HG03354 (cell line): ENCODE results near the gene SCGB1C2.

Source experiments
- ATAC-seq: cut with Tn5 transposase; IDR thresholded peaks from one replicate; pipeline ENCODE4 v1.9.1; 2021; ENCODE audit warnings: mild to moderate bottlenecking; ENCODE audit not compliant: unreplicated experiment, poor library complexity, severe bottlenecking

Gene SCGB1C2

GRCh38 chr17:147796-148740 lies 10.7 kb downstream of the SCGB1C2 start:
- ATAC-seq = no peak

DNA sequence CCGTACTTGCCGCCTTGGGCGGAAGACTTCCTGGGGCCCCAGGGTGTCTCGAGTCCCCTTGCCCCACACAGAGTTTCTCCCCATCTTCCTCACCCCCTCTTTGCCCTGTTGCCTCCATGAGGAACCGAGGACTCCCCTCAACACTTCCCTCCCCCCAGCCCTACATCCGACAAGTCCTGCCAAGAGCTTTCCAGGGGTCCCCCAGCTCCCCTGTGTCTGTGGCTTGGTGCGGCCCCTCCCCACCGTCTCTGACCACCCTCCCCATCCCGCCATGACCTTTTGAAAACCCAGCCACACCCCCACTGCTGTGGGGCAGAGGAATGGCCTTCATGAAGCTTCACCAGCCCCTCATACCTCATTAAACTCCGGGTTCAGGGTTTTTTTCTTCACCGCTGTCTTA lies 11.4 kb downstream of the SCGB1C2 start:
- no peak for ATAC-seq

- no peak for ATAC-seq
Observed at GRCh38 chr17:149231-149630, 11.9 kb downstream of the SCGB1C2 start.

GRCh38 chr17:149897-150584 lies 12.7 kb downstream of the SCGB1C2 start:
- ATAC-seq = no peak

GRCh38 chr17:151004-151403 lies 13.6 kb downstream of the SCGB1C2 start:
- no peak for ATAC-seq

GRCh38 chr17:151886-152859 lies 14.8 kb downstream of the SCGB1C2 start:
- no peak for ATAC-seq

DNA sequence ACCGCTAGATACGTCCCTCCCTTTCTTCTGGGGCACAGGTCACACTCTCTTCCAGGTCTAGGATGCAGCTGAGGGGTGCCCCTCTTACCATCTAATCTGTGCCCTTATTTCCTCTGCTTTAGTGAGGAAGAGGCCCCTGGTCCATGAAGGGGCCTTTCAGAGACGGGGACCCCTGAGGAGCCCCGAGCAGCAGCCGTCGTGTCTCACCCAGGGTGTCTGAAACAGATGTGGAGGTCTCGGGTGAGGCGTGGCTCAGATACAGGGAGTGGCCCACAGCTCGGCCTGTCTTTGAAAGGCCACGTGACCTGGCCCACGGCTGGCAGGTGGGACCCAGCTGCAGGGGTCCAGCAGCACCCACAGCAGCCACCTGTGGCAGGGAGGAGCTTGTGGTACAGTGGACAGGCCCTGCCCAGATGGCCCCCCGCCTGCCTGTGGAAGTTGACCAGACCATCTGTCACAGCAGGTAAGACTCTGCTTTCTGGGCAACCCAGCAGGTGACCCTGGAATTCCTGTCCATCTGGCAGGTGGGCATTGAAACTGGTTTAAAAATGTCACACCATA lies 15.6 kb downstream of the SCGB1C2 start:
- ATAC-seq = no peak

- ATAC-seq = no peak
Observed at GRCh38 chr17:153851-154250, 16.5 kb downstream of the SCGB1C2 start.

- no peak for ATAC-seq
Observed at GRCh38 chr17:155576-155975, 18.2 kb downstream of the SCGB1C2 start.

DNA sequence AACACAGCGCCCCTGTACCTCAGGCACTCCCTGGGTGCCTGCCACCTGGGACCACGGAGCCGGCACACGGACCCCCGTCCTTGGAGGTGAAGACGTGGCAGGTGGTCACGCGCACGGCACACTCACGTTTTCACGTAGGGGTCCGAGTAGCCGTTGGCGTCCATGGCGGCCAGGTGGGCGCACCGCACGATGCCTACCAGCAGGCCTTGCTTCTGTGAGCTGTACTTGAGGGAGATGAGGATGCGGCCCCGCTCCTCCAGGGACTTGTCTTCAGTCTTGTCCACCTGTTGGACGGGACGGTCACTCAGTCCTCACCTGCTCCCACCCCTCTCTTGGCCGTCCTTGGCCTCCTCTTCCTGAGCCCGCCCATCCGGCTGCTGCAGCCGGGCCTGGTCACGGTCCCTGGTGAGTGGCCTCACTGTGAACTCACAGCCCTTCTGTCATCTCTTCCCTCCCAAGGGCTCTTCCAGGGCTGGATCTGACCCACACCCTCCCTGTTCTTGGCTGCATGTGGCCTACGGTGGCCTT lies 18.8 kb downstream of the SCGB1C2 start:
- ATAC-seq = no peak

DNA sequence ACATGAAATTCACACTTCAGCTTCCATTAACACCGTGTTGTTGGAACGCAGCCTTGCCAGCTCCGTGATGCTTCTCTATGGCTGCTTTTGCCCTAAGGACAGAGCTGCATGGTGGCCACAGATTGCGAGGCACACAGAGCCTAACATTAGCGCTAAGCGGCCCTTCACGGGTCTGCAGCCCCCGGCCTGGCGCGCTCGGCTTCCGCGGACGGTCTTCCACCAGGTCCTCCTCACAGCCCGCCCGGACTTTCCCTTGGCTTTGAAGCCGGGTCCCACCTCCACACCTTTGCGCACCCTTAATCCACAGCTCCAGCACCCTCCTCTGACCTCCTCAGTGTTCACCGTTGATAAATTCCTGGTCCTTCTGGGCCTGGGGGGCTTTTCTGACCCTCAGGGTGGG lies 19.6 kb downstream of the SCGB1C2 start:
- ATAC-seq = no peak

- ATAC-seq = no peak
Observed at GRCh38 chr17:157901-158300, 20.5 kb downstream of the SCGB1C2 start.

DNA sequence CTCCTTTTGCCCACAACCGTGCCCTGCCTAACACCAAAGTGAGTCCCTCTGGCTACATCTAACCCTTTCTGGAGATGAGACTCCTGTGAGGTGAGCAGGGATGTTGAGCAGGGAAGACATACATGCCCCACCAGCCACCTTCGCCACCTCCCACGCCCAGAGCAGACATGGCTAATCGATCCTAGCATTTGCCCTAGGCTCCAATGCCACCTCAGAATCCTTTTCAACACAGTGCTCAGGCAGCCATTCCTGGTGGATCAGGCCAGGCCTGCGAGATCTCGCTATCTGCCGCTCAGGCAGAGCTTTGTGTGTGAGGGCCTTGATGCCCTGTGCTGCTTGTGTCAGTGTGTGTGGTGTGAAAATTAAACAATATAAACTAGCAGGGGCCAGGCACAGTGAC lies 21.0 kb downstream of the SCGB1C2 start:
- ATAC-seq = no peak

- no peak for ATAC-seq
Observed at GRCh38 chr17:159609-160008, 22.2 kb downstream of the SCGB1C2 start.

GRCh38 chr17:160336-160735 lies 23.0 kb downstream of the SCGB1C2 start:
- ATAC-seq = no peak

- no peak for ATAC-seq
Observed at GRCh38 chr17:161481-161880, 24.1 kb downstream of the SCGB1C2 start.

- no peak for ATAC-seq
Observed at GRCh38 chr17:162689-163088, 25.3 kb downstream of the SCGB1C2 start.

GRCh38 chr17:163514-164098 lies 26.2 kb downstream of the SCGB1C2 start:
- no peak for ATAC-seq
